DMS153 treated with DMSO at 0.1 percent for 48 hours (cell line): ENCODE data around the gene POLR2L.

Source experiments
- DNase-seq: peaks from one replicate; lab custom pipeline; 2025; ENCODE audit not compliant: unreplicated experiment; lab: John Stamatoyannopoulos, UW

Gene POLR2L

DNA sequence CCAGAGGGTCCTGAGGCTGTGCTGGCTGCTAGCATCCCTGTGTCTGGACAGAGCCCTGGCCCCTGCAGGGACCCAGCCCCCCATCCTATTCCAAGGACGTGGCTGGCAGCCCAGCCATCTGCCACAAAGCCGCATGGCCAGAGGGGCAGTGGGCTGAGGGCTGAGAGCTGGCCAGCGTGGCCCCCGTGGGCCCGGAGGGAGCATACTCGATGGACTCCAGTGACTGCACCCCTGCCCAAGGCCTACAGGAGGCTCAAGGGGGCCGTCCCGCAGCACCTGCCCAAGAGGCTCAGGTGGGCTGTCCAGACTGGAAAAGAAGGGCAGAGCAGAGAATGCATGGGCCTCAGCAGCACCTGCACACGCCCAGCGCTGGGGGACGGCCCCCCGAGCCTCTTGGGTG is 13.5 kb upstream of the POLR2L start:
- DNase-seq = no peak

GRCh38 chr11:855330-855674 is 13.0 kb upstream of the POLR2L start:
- DNase-seq = no peak

- no peak for DNase-seq
Measured at GRCh38 chr11:854601-855329, 12.4 kb upstream of the POLR2L start.

GRCh38 chr11:853682-854448 is 11.5 kb upstream of the POLR2L start:
- DNase-seq = no peak

GRCh38 chr11:852762-853161 is 10.4 kb upstream of the POLR2L start:
- no peak for DNase-seq

DNA sequence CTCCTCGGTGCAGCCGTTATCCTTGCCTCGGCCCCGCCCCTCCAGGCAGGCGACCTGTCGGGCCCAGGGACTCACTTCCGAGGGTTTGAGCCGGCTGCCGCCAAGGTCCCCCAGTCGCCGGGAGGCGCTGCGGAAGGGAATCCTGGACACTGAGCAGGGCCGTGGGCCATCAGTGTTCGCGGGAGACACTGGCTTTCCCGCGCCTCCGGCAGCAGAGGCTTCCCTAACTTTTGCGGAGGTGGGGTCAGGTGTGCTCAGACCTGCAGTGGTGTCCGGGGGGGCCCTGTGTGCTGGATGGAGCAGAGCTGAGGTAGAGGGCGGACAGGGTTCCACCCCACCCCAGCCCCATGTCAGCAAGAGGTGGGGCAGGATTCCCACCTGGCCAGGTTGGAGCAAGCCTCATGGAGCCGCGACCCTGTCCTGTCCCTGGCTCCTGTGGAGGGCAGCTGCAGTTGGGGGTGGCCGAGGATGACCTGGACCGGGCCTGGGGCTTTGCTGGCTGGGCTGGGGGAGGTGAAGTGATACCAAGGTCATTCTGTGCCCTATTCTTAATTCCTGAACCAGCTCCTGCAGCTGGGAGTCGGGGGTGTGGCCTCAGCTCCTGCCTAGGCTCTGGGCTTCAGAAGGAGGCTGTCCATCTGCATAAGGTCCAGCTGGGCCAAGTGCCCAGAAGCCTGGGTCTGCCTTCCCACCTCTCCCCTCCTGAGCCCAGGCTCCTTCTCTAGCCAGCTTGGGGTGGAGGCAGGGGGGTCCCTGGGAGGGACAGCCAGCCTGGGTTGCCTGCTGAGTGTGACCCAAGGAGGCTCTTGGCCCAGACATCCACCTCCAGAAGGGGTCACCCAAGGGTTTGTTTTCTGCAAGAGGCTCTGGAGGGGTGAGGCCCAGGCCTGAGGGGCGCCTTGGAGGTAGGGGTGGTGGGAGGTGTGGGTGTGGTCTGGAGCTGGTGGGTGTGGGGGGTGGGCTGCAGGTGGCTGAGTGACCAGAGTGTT is 8.7 kb upstream of the POLR2L start:
- DNase-seq = no peak

GRCh38 chr11:849951-850774 is 7.8 kb upstream of the POLR2L start:
- DNase-seq = no peak

DNA sequence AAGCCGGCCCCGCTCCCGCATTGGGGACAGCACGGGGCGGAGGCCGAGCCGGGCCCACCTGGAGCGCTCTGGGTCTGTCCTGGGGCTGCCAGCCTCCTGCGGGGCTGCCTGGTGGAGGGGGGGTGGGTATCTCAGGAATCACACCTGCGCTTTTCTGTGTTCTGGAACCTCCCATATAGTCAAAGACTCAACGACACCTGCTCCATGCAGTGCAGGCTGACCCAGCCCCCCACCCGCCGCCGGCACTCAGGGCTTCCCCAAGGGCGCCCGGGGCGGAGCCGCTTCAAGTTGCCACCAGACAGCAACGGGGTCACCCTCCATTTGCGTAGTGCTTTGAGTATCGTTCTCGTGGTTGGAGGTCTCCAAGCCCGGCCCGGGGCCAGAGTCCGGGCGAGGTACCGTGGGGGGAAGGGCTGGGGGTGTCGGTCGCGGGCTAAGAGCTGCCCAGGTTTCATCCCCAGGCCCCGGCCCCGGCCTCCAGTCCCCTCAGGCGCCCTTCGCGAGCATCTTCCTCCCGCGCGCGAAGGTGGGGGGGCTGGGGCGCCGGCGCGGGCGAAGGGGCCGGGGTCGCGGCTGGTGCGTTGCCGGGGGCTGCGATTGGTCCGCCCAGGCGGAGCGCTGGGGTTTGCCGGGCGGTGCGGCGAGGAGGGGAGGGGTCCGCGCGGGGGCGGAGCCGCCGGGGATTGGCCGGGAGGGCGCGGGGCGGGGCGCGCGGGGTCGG is 6.9 kb upstream of the POLR2L start:
- no peak for DNase-seq

DNA sequence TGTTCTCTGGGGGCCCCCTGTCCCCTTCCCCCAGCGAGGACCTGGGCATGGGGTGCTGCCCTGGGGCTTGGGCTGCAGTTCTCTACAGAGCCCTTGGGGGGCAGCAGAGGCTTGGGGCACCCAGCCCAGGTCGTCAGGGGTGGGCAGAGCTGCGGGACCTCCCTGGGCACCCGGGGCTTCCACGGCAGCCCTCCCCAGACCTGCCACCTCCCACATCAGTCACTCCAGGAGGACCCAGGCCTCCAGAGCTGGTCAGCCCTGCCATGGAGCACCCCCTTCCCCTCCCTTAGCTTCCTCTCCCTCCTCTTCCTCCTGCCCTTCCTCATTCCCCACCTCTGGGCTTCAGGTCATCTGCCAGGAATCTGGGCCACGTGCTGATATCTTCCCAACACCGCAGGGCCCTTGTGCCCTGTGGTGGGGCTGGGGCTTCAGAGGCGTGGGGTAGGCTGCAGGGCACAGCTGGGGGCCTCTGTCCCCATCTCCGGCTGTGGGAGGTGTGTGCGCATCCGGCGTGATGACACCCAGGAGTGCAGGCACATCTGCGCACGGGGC is 6.1 kb upstream of the POLR2L start:
- no peak for DNase-seq

GRCh38 chr11:847876-848275 is 5.5 kb upstream of the POLR2L start:
- no peak for DNase-seq

DNA sequence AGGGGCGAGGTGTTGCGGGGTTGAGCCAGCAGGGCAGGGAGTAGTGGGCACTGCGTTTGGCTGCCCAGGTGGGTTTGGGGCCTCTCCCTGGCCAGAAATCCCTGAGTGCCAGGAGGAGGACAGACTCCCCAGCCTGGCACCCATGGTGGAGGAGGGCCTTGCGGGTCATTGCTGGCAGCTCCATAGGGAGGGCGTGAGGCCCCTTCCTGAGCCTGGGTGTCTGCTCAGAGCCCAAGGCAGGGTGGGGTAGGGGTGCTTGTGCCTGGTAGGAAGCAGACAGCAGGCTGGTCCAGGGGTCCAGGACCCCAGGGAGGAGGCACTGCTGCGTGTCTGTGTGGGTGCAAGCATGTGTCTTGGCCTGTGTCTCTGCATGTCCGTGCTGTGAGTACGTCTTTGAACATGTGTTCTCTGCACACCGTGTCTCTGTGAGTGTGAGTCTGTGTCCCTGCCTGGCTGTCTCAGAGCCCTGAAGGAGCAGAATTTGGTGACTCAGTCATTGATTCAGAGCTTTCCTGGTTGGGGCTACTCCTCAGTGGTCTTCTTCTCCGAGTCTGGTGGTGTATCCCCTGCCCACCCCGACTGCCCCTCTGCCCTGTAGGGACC is 4.3 kb upstream of the POLR2L start:
- DNase-seq = no peak

DNA sequence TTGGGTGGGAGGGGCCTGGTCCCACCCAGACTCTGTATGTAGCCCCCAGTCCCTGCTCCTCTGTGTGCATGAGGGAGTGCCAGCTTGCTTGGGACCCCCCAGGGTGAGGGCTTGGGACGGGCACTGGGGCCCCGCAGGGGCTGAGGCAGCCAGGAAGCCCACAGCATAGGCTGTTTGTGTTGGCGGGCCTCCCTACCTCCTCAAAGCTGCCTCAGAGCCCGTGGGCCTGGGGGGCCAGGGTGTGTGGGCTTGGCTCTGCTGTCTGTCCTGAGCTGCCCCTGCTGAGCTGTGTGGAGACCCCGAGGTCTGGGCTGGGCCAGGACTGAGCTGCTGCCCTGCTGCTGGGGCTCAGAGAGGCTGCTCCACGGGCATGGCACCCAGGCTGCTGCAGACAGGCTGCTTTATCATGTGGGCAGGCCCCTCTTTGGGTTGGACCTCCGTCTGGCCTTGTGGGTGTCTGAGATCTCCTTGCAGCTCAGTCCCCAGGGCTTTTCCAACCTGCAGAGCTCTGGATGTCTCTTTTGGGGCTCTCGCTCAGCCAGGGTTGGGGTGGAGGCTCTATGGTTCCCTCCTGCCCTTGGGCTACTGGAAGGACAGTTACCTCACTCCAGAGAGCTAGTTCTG is 3.7 kb upstream of the POLR2L start:
- DNase-seq = no peak

GRCh38 chr11:844693-845644 is 2.6 kb upstream of the POLR2L start:
- DNase-seq = no peak

DNA sequence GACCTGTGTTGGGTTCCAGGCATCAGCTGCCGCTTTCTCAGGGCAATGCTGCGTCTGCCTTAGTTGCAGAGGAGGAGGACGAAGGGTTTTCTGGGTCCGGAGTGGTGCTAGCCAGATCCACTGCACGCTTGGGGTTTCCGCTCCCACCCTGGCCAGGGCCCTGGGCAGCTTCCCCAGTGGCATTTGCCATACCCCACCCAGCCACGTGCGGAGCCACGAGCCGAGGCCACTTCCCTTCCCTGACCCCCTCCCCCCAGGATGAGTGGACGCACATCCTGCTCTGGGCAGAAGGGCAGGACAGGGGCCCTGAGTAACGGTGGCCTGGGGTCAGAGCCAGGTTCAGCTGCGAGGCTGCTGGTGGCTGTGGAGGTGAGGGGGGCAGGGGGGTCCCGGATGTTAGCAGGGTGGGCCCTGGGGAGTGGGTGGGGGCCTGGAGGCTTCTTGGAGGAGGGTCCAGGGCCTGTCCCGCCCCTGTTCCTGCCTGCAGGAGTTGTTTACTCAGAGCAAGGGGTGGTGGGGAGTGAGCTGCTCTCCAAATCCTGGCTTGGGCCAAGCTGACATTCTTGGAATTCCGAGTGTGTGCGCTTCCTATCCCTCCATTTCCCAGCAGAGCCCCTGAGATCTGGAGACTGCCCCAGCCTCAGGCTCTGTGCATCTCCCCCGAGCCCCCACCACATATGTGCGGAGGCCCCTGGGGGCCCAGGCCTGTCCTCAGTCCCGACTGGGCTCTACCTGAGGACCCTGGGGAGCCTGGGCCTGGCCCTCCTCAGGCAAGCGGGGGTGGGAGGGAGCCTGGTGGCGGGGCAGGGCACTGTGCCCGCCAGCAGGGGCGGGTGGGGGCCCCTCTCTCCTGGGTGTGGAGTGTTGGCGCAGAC is 1.7 kb upstream of the POLR2L start:
- DNase-seq = no peak

DNA sequence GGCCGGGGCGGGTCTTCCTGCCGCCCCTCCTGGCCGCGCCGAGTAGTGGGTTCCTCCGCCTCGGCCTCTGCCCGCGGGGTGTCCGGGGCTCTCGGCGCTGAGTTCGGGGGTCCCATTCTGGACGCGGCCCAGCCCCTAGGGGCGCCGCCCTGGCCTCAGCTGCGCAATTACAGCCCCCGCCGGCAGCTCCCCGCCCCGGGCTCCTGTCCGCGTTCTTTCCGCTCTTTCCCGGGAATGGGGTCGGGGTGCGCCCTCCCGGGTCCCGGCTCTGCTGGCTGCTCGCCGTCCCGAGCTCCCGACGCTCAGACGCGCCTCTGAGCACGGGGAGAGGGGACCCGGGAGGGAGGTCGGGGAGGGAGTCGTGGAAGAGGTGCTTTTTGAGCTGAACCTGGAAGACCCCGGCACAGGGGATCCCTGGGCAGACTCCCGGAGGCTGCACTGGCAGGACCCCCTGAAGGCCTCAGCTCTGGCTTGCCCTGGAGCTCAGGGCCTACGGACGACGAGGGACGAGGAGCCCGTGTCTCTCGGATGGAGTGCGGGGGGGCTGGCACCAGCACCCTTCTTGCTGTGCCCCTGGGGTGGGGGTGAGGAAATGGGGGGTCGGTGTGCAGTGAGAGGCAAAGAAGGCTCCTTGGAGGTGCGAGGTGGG is 881 bp upstream of the POLR2L start:
- no peak for DNase-seq

DNA sequence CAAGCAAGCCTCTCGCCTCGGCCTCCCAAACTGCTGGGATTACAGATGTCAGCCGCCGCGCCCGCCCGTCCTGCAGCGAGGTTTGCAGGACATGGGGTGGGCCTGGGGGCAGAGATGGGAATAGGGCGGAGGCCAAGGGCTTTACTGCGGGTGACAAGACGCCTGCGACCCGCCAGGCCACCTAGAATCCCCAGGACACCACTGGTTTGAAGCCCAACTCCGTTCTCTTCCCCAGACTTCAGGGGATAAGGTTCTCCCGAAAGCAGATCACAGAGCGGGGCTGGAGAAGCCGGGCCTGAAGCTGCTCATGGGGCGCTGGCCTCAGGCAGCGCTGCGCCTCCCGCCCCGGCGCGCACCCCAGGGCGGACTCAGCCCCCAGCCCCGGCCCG is 354 bp downstream of the POLR2L start:
- no peak for DNase-seq
